ENCODE results near the gene CHST9. TPM values are rescaled to one million over a fixed set of nuclear protein-coding genes. Genes with fewer than 3 reads are reported as not detected.
"Not testable (repeated sequence)": the region's sequence is repeated elsewhere in the genome, so short reads cannot be mapped to it uniquely, and the experiment has no call there.

CHST9 gene
- total RNA-seq, 1 donor from 2014 or later: not detected

- no peak for DNase-seq (ENCODE audit: low read depth)
Measured at GRCh38 chr18:26940744-26941398, 244.2 kb downstream of the CHST9 start.

DNA sequence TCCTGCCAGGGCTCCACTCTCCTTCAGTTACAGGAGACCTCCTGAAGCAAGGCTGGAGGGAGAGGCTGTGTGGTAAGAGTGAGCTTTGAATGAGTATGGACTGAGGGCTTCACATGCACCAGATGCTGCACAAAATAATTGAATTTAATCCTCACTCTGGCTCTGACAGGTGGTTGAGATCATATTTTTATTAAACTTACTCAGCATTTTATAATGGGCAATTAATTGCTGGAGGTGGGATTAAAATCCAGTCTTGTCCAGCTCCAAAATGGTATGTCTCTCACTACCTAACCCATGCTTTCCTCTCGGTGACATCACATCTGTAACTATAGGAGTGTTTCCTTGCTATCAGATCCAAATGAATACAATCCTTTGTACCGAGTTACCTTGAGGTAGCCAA lies 253.4 kb downstream of the CHST9 start:
- DNase-seq (ENCODE audit: low read depth): no peak

DNA sequence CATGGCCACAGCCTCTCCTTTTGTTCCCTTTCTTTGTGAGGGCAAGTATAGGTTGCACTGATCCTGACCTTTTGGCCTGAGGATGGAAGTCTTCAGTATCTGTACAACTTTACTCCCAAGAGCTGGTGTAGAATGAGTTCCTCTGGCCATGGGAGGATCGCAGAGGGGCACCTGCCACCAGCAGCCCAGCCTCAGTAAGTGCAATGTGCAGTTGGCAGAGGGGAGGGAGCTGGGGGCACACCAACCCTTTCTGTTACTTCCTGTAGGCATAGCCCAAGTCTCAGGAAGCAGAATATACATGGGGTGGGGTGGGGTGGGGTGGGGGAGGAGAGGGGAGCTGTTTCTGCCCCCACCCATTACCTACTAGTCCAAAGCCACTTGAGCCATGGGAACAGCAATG lies 254.5 kb downstream of the CHST9 start:
- DNase-seq (ENCODE audit: low read depth): no peak

DNA sequence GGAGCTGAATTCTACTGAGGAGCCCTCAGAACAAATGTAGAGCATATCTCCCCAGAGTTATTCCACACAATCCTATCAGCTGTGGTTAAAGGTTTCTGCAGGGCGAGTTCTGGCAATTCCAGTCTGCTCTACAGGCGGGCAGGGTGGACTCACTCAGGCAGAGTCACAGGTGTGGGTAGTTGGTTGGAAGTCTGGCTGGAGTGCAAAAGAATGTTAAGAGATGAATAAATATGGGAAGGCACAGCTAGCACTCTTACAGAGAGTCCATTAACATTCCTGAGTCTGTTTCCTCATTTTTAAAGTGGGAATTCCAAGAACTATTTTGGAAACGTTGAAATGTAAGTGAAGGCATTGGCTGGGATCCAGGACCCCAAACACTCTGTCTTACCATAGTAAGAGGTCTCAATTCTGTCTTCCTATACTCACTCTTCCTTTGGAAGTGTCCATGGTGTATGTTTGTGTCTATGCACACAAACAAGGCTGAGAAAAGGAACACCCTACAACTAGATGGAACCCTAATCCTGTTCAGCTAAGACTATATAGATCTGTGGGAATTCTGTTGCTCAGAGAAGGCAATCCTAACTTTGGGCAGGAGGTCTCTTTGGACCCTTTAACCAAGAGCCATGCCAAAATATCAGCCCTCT lies 256.3 kb downstream of the CHST9 start:
- DNase-seq (ENCODE audit: low read depth): no peak

GRCh38 chr18:26927822-26928221 lies 257.3 kb downstream of the CHST9 start:
- not testable (repeated sequence) for DNase-seq (ENCODE audit: low read depth)

- no peak for DNase-seq (ENCODE audit: low read depth)
Measured at GRCh38 chr18:26926066-26926675, 258.9 kb downstream of the CHST9 start.

- DNase-seq (ENCODE audit: low read depth): no peak
Measured at GRCh38 chr18:26925313-26925712, 259.8 kb downstream of the CHST9 start.

DNA sequence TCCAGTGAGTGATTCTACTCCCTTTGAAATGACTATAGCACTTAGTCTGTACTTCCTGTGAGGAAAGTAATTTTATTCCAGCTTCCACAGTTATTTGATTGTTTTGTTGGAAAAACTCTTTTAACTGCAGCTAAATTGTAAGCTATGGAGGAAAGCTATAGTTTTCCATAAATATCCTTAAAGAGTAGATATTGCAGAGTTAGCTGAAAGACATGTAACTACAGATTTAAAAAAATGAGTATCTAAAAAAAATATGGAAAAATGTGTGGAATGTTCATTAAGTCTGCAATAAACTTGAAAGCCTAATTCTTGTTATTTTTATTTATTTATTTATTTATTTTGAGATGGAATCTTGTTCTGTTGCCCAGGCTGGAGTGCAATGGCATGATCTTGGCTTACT lies 262.8 kb downstream of the CHST9 start:
- no peak for DNase-seq (ENCODE audit: low read depth)

DNA sequence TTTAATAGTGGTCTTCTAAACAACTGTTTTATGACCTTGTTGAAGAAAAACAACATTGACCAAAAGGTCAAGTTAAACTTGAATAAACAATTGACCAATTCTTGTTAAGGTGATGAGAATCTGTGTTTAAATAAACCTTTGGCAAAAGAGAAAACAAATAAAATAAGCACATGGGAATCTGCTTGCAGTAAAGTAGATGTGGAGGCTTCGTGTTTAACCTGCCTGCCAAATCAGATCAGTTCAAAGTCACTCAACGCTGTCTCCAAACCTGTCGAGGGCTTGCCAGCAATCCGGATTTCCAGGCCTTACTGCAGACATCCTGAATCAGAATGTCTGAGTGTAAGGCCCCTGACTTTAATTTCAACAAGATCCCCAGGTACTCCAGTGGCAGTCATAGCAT lies 264.5 kb downstream of the CHST9 start:
- DNase-seq (ENCODE audit: low read depth): no peak

- no peak for DNase-seq (ENCODE audit: low read depth)
Measured at GRCh38 chr18:26919627-26920026, 265.5 kb downstream of the CHST9 start.

DNA sequence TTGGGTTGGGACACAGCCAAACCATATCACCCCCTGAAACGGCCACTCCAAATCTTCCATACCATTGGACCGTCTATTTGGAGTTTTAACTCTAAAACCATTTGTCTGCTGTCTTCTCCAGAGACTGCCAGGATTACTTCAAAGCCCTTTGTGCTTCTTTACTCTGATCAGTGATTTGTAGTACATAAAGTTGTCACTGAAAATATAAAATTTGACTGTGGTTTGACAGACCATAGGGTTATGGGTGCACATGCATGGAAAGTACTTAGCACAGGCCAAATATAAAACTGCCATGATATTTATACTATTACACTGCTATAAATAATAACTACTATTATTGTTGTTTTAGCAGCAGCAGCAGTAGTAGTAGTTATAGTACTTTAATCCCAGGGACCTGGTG lies 265.9 kb downstream of the CHST9 start:
- no peak for DNase-seq (ENCODE audit: low read depth)

- DNase-seq (ENCODE audit: low read depth): no peak
Measured at GRCh38 chr18:26911840-26912239, 273.3 kb downstream of the CHST9 start.

GRCh38 chr18:26909599-26910290 lies 275.4 kb downstream of the CHST9 start:
- DNase-seq (ENCODE audit: low read depth): no peak

GRCh38 chr18:26908906-26909305 lies 276.2 kb downstream of the CHST9 start:
- DNase-seq (ENCODE audit: low read depth): no peak

GRCh38 chr18:26902291-26902690 lies 282.8 kb downstream of the CHST9 start:
- no peak for DNase-seq (ENCODE audit: low read depth)

- no peak for DNase-seq (ENCODE audit: low read depth)
Measured at GRCh38 chr18:26901020-26901419, 284.1 kb downstream of the CHST9 start.

GRCh38 chr18:26894426-26894825 lies 290.7 kb downstream of the CHST9 start:
- DNase-seq (ENCODE audit: low read depth): no peak

DNA sequence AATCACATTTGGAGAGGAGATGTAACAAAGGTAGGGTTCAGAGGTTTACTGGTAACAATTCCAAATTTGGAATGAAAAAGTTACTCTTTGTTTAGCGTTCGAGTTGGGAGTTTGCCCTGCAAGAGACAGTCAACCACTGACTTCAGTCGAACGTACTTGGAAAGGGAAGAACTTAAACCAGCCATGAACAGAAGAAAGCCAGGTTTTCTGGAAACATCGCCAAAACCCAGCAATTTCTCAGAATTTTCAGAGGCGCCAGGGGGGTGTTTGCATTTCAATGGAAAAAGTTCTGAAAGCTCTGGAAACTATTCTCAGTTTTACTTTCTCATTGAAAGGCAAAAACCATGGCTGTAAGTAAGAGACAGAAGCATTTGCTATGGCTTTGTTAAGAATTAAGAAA lies 291.1 kb downstream of the CHST9 start:
- DNase-seq (ENCODE audit: low read depth): no peak

GRCh38 chr18:26888259-26888658 lies 296.8 kb downstream of the CHST9 start:
- DNase-seq (ENCODE audit: low read depth): no peak

DNA sequence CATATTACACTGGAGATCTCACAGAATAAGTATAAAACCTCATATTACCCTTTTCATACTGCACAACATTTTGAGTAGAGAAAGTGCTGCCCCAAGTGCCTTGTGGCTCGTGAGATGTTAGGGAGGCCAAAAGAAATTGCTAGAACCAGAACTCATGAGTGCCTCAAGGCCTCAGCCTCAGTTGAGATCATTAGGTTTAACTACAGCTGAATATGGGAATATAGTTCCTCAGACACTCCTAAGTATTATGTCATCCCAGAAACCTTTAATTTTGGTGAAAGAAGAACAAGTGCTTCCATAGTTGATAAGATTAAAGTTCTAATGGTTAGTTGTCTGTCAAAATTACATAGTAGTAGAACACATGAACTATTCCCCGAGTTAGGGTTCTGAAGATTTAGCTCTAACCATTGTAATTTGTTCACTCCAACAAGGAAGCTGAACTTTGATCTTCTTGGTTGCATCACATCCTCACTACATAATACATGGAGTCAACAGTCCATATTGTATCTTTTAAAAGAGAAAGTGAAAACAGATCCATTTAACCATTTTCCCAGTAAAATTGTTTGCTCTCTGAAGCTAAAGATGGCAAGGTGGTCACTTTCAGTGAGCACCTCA lies 310.0 kb downstream of the CHST9 start:
- DNase-seq (ENCODE audit: low read depth): no peak

GRCh38 chr18:26874283-26874682 lies 310.8 kb downstream of the CHST9 start:
- no peak for DNase-seq (ENCODE audit: low read depth)

DNA sequence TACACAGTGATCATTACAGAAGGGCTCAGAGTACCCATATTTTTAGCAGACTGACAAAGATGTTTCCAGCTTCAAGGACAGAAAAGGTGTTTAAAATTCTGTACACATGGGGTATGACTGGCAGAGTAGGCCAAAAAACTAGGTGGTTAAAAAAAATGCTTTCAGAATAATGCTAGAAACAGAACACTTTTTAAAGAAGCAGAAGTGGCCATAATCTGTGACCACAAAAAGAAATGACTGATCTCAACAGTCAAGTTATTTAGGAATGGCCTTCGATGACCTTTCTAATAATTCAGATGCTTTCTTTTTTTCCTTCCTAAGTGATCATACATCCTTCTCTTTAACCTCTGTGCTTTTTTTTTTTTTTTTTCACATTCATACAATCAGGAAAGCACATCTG lies 315.5 kb downstream of the CHST9 start:
- no peak for DNase-seq (ENCODE audit: low read depth)

All from myocyte (in vitro differentiated cells).